ENCODE results near the gene AQP3. TPM values are rescaled to one million over a fixed set of nuclear protein-coding genes. Genes with fewer than 3 reads are reported as not detected.
"Not testable (repeated sequence)": the region's sequence is repeated elsewhere in the genome, so short reads cannot be mapped to it uniquely, and the experiment has no call there.

AQP3 gene
- polyA plus RNA-seq, 1 donor (not counting 4 experiments of a cell fraction or from before 2014, with no cell fraction given) = 239 TPM

GRCh38 chr9:33404788-33405362 lies 42.5 kb downstream of the AQP3 start:
- dilution Hi-C loops (cut with MboI; ENCODE audit: extremely low pct_ligation_motif_present, low sequenced_read_pairs) = no loop called here
- Histone ChIP-seq H3K9ac (ENCODE audit: control insufficient read depth, extremely low read depth, insufficient read depth, low read length) (no peak overlapping the region), H3K4me3 (ENCODE audit: control insufficient read depth in 2 of 3, extremely low read depth in 1 of 3, insufficient read depth in 2 of 3, low read depth in 1 of 3, low read length in 3 of 3) (no peak overlapping the region), H3K27me3 (ENCODE audit: control insufficient read depth, extremely low read depth, insufficient read depth, low read length) (no peaks in the 10 kb centered on the region), H3K27ac (ENCODE audit: control insufficient read depth, insufficient read depth, low read length) (no peak overlapping the region), H4K20me1 (ENCODE audit: control insufficient read depth, extremely low read depth, insufficient read depth, low read length) (no peaks in the 10 kb centered on the region), H3K9me3 (ENCODE audit: control insufficient read depth, low read depth, low read length) (no peaks in the 10 kb centered on the region), H3K9me1 (ENCODE audit: control insufficient read depth, extremely low read depth, insufficient read depth, low read length) (no peaks in the 10 kb centered on the region), H3K4me1 (ENCODE audit: control insufficient read depth, extremely low read depth, insufficient read depth, low read length) (peaks cover 13% of the 10 kb centered on the region), H3K36me3 (ENCODE audit: control insufficient read depth in 2 of 2, extremely low read depth in 1 of 2, insufficient read depth in 2 of 2, low read length in 2 of 2) (no peaks in the 10 kb centered on the region), H3K79me2 (ENCODE audit: control insufficient read depth, insufficient read depth, low read length) (no peaks in the 10 kb centered on the region), H3K4me2 (ENCODE audit: control insufficient read depth, extremely low read depth, insufficient read depth, low read depth, low read length) (no peak overlapping the region), H2AFZ (ENCODE audit: control insufficient read depth, low read length) (no peak overlapping the region)
- no peak for TF ChIP-seq EZH2 (IDR thresholded peaks at IDR 0.05; ENCODE audit: low read length)
- TF ChIP-seq CTCF (optimal IDR thresholded peaks at IDR 0.05 in 1 of 3, IDR thresholded peaks at IDR 0.05 in 1 of 3, conservative IDR thresholded peaks at IDR 0.05 in 1 of 3; ENCODE audit: extremely low read depth in 1 of 3, insufficient read depth in 2 of 3, low read length in 3 of 3) = no peak
- DNase-seq (ENCODE audit: low read depth, low spot score) = no peak
- no peak for FAIRE-seq

- H3K27me3 ChIP-seq (ENCODE audit: control insufficient read depth, extremely low read depth, insufficient read depth, low read length) = no peaks in the 10 kb centered on the region
- H3K4me3 ChIP-seq (ENCODE audit: control insufficient read depth in 2 of 3, extremely low read depth in 1 of 3, insufficient read depth in 2 of 3, low read depth in 1 of 3, low read length in 3 of 3) = no peak overlapping the region
- no peaks in the 10 kb centered on the region for H3K79me2 ChIP-seq (ENCODE audit: control insufficient read depth, insufficient read depth, low read length)
- H3K9ac ChIP-seq (ENCODE audit: control insufficient read depth, extremely low read depth, insufficient read depth, low read length) = no peak overlapping the region
- DNase-seq (ENCODE audit: low read depth, low spot score) (no peak), FAIRE-seq (no peak)
- peaks cover 13% of the 10 kb centered on the region for H3K4me1 ChIP-seq (ENCODE audit: control insufficient read depth, extremely low read depth, insufficient read depth, low read length)
- no peak overlapping the region for H3K4me2 ChIP-seq (ENCODE audit: control insufficient read depth, extremely low read depth, insufficient read depth, low read depth, low read length)
- no peak overlapping the region for H3K27ac ChIP-seq (ENCODE audit: control insufficient read depth, insufficient read depth, low read length)
- H4K20me1 ChIP-seq (ENCODE audit: control insufficient read depth, extremely low read depth, insufficient read depth, low read length) = no peaks in the 10 kb centered on the region
- no peaks in the 10 kb centered on the region for H3K36me3 ChIP-seq (ENCODE audit: control insufficient read depth in 2 of 2, extremely low read depth in 1 of 2, insufficient read depth in 2 of 2, low read length in 2 of 2)
- dilution Hi-C loops (cut with MboI; ENCODE audit: extremely low pct_ligation_motif_present, low sequenced_read_pairs) = no loop called here
- H3K9me3 ChIP-seq (ENCODE audit: control insufficient read depth, low read depth, low read length) = no peaks in the 10 kb centered on the region
- TF ChIP-seq CTCF (optimal IDR thresholded peaks at IDR 0.05 in 1 of 3, IDR thresholded peaks at IDR 0.05 in 1 of 3, conservative IDR thresholded peaks at IDR 0.05 in 1 of 3; ENCODE audit: extremely low read depth in 1 of 3, insufficient read depth in 2 of 3, low read length in 3 of 3) (no peak), EZH2 (IDR thresholded peaks at IDR 0.05; ENCODE audit: low read length) (no peak)
- H3K9me1 ChIP-seq (ENCODE audit: control insufficient read depth, extremely low read depth, insufficient read depth, low read length) = no peaks in the 10 kb centered on the region
- H2AFZ ChIP-seq (ENCODE audit: control insufficient read depth, low read length) = no peak overlapping the region
Measured at GRCh38 chr9:33403941-33404787, 43.2 kb downstream of the AQP3 start.

DNA sequence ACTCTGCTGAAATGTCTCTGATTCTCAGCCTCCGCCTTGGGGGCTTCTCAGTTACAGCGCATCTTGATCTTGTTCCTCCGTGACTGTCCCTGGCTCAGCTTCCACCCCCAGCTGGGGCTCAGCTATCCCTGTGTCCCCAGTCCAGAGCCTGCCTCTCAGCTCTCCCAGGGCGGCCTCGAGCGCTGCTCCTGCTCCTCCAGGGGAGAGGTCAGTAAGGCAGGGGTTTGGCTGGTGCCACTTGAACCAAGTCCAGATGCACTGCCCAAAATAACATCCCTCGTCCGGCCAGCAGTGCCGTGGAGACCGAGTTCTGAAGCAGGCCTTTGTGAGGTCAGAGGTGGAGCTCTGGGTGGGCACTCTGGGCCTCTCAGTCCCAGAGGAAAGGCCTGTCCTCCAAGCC lies 45.0 kb downstream of the AQP3 start, which contains the start of gene AQP7:
AQP7 (minus strand) TSS at position 198 of the 400 bp plus-strand sequence. CDS start 1,306 bp downstream, outside the sequence.
- DNase-seq (ENCODE audit: low read depth, low spot score); dilution Hi-C loops (cut with MboI; ENCODE audit: extremely low pct_ligation_motif_present, low sequenced_read_pairs): not testable (repeated sequence)

More for the DNA sequence above, 45.0 kb downstream of the AQP3 start, which contains the start of gene AQP7:
- not testable (repeated sequence) for H3K27me3 ChIP-seq (ENCODE audit: control insufficient read depth, extremely low read depth, insufficient read depth, low read length); H3K9ac ChIP-seq (ENCODE audit: control insufficient read depth, extremely low read depth, insufficient read depth, low read length); H3K4me3 ChIP-seq (ENCODE audit: control insufficient read depth in 2 of 3, extremely low read depth in 1 of 3, insufficient read depth in 2 of 3, low read depth in 1 of 3, low read length in 3 of 3); H4K20me1 ChIP-seq (ENCODE audit: control insufficient read depth, extremely low read depth, insufficient read depth, low read length); H3K27ac ChIP-seq (ENCODE audit: control insufficient read depth, insufficient read depth, low read length); FAIRE-seq; H3K4me1 ChIP-seq (ENCODE audit: control insufficient read depth, extremely low read depth, insufficient read depth, low read length); H3K9me1 ChIP-seq (ENCODE audit: control insufficient read depth, extremely low read depth, insufficient read depth, low read length); H3K4me2 ChIP-seq (ENCODE audit: control insufficient read depth, extremely low read depth, insufficient read depth, low read depth, low read length); H3K9me3 ChIP-seq (ENCODE audit: control insufficient read depth, low read depth, low read length); H3K79me2 ChIP-seq (ENCODE audit: control insufficient read depth, insufficient read depth, low read length); H3K36me3 ChIP-seq (ENCODE audit: control insufficient read depth in 2 of 2, extremely low read depth in 1 of 2, insufficient read depth in 2 of 2, low read length in 2 of 2)
- H2AFZ ChIP-seq (ENCODE audit: control insufficient read depth, low read length) = peak within 1 kb of the TSS; percentile 44

All from keratinocyte (primary cell).